GM23338 (cell line): ENCODE data around the gene SPAG7. TPM values are rescaled to one million over a fixed set of nuclear protein-coding genes. Genes with fewer than 3 reads are reported as not detected.

Experiments used
- ATAC-seq: fragments of 200-7000 bp; cut with Tn5 transposase; 3 replicates; pipeline ENCODE4 v1.9.1; 2020
- DNase-seq: peaks from one replicate; pipeline ENCODE4 v3.0.0-alpha.2; 2015; ENCODE audit warnings: low spot score
- H2AFZ ChIP-seq: fragments of 200-600 bp; sonication (generic); 2 replicates; pipeline ENCODE4 v1.8.0; 2016; ENCODE audit warnings: antibody characterized with exemption, mild to moderate bottlenecking, moderate library complexity
- H3F3A ChIP-seq: fragments of 200-600 bp; sonication (generic); replicated peaks from 2 replicates; pipeline ENCODE4 v1.8.0; 2017; ENCODE audit warnings: antibody characterized with exemption, mixed run types, low read depth
- H3K27ac ChIP-seq: fragments of 200-600 bp; sonication (generic); 2 replicates; pipeline ENCODE4 v1.6.1; 2016; ENCODE audit warnings: low read depth
- H3K27me3 ChIP-seq: fragments of 200-600 bp; sonication (generic); 2 replicates; pipeline ENCODE4 v1.8.0; 2016; ENCODE audit warnings: mild to moderate bottlenecking, mixed run types, moderate library complexity; ENCODE audit not compliant: insufficient read depth
- H3K36me3 ChIP-seq: fragments of 200-600 bp; sonication (generic); 2 replicates; pipeline ENCODE4 v1.8.0; 2016; ENCODE audit warnings: mild to moderate bottlenecking; ENCODE audit not compliant: insufficient read depth
- H3K4me1 ChIP-seq: fragments of 200-600 bp; sonication (generic); 2 replicates; pipeline ENCODE4 v1.8.0; 2016; ENCODE audit warnings: mild to moderate bottlenecking, moderate library complexity; ENCODE audit not compliant: insufficient read depth
- H3K4me2 ChIP-seq: fragments of 200-600 bp; sonication (generic); 2 replicates; pipeline ENCODE4 v1.7.1; 2017; ENCODE audit warnings: mixed run types
- H3K4me3 ChIP-seq: fragments of 200-600 bp; sonication (generic); 2 replicates; pipeline ENCODE4 v1.6.1; 2016; ENCODE audit warnings: mixed run types
- H3K79me2 ChIP-seq: fragments of 200-600 bp; sonication (generic); replicated peaks from 2 replicates; pipeline ENCODE4 v1.8.0; 2017; ENCODE audit warnings: mild to moderate bottlenecking; ENCODE audit not compliant: insufficient read depth
- H3K9me2 ChIP-seq: fragments of 200-600 bp; sonication (generic); 2 replicates; pipeline ENCODE4 v1.8.0; 2017; ENCODE audit not compliant: insufficient read depth
- H4K20me1 ChIP-seq: fragments of 200-600 bp; sonication (generic); replicated peaks from 2 replicates; pipeline ENCODE4 v1.8.0; 2017; ENCODE audit warnings: mild to moderate bottlenecking; ENCODE audit not compliant: insufficient read depth
- H3K27ac Mint-ChIP-seq: 2 replicates; pipeline ENCODE4 v1.8.0; 2020; ENCODE audit warnings: inconsistent platforms, mild to moderate bottlenecking, moderate library complexity, mixed read lengths
- H3K27me3 Mint-ChIP-seq: 3 replicates; pipeline ENCODE4 v1.8.0; 2022; ENCODE audit warnings: low read depth, mild to moderate bottlenecking, moderate library complexity, mixed read lengths, inconsistent platforms; ENCODE audit not compliant: insufficient read depth, poor library complexity
- H3K36me3 Mint-ChIP-seq: 3 replicates; pipeline ENCODE4 v1.8.0; 2021; ENCODE audit warnings: low read depth, mild to moderate bottlenecking, inconsistent platforms, moderate library complexity, mixed read lengths
- H3K4me1 Mint-ChIP-seq: 3 replicates; pipeline ENCODE4 v1.8.0; 2020; ENCODE audit warnings: mild to moderate bottlenecking, inconsistent platforms, mixed read lengths
- H3K4me3 Mint-ChIP-seq: 3 replicates; pipeline ENCODE4 v1.8.0; 2021; ENCODE audit warnings: moderate library complexity, mild to moderate bottlenecking, inconsistent platforms, mixed read lengths
- H3K9me3 Mint-ChIP-seq: 3 replicates; pipeline ENCODE4 v1.8.0; 2020; ENCODE audit warnings: moderate library complexity, mild to moderate bottlenecking, inconsistent platforms, mixed read lengths
- CREB1 ChIP-seq: fragments of 250-450 bp; sonication (Bioruptor Pico); IDR thresholded peaks from 2 replicates; pipeline ENCODE4 v1.5.0; 2020; ENCODE audit warnings: low read depth, mild to moderate bottlenecking, moderate library complexity
- JUNB ChIP-seq: IDR thresholded peaks from one replicate; pipeline ENCODE4 v1.6.1; 2016; ENCODE audit warnings: antibody characterized with exemption; ENCODE audit not compliant: unreplicated experiment
- POLR2AphosphoS5 ChIP-seq: IDR thresholded peaks from 2 replicates; pipeline ENCODE4 v1.6.1; 2016; ENCODE audit warnings: antibody characterized with exemption, low read depth
- ZNF331 ChIP-seq: fragments of 250-450 bp; sonication (Bioruptor Pico); IDR thresholded peaks from 2 replicates; pipeline ENCODE4 v1.5.0; 2020; ENCODE audit warnings: low read depth, mild to moderate bottlenecking, moderate library complexity
- polyA plus RNA-seq: library from polyadenylated mRNA; unstranded; fragments of >200 nt; fragmentation: Nextera tagmentation; extraction: Ambion mirVana; gene quantifications from 2 replicates; pipeline ENCODE4 v1.2.1, GENCODE V29; 2016
- total RNA-seq: library from RNA; depleted of rRNA; stranded (reverse); fragments of >200 nt; shearing (Covaris generic); gene quantifications from 2 replicates; pipeline ENCODE4 v1.2.3, GENCODE V29; 2014
- TF ChIP-seq, protein P1 (sequence below): fragments of 250-450 bp; sonication (Bioruptor Pico); IDR thresholded peaks from 2 replicates; pipeline ENCODE4 v1.5.0; 2020; ENCODE audit warnings: mild to moderate bottlenecking, moderate library complexity

The SPAG7 gene
- total and polyA plus RNA-seq, 2 experiments from 2014 or later: 77.9 to 226 TPM

DNA sequence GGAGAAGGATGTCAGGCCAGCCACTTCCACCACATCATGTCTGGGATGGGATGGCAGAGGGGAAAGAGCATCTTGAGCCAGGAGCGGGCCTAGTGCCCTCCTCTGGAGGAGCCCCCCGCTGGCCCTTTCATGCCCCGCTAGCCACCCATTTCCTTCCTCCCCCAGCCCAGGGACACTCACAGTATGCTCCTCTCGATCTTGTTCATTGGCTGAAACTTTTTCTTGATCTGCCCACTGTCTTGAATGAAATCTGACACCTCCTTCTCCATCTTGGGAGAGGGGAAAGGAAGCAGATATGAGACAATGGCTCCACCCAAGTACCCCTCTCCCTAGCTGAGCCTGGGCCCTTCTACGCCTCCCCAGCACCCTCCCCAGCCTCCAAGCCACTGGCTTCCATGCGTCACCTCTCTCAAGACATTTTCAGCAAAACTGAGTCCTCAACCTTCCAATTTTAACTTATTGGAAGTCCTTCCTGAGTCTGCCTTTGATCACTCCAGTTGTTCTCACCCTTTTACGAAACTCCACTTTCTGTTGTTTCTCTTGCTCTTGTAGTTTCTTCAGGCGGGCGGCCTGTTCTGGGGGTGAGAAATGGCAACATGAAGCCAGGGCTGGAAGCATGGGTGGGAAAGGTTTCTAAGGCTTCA is 7.2 kb downstream of the SPAG7 start:
- ATAC-seq (peak; percentile 54), DNase-seq (peak; percentile 55)
- H3K4me1 ChIP-seq: peaks cover 15% of the 10 kb centered on the region
- Mint-ChIP-seq H3K4me1 (peaks cover 20% of the 10 kb centered on the region), H3K36me3 (peaks cover 51% of the 10 kb centered on the region), H3K9me3 (peaks cover 12% of the 10 kb centered on the region), H3K27me3 (peaks cover 18% of the 10 kb centered on the region), H3K4me3 (no peak overlapping the region; the same call in 2 of the 3 replicates), H3K27ac (no peak overlapping the region)
- H3K27me3 ChIP-seq: no peaks in the 10 kb centered on the region
- TF ChIP-seq POLR2AphosphoS5 (no peak), JUNB (no peak)
- no peak overlapping the region for H3K4me3 ChIP-seq
- H2AFZ ChIP-seq: no peak overlapping the region
- peak overlapping the region; percentile 78; the same call in 1 of the 2 replicates for H3K27ac ChIP-seq
- no peaks in the 10 kb centered on the region for H3K9me2 ChIP-seq
- H3F3A ChIP-seq: no peaks in the 10 kb centered on the region; the same call in 1 of the 2 replicates
- no peaks in the 10 kb centered on the region; the same call in none of the 2 replicates for H4K20me1 ChIP-seq
- peak overlapping the region; percentile 65 for H3K4me2 ChIP-seq
- no peaks in the 10 kb centered on the region; the same call in 1 of the 2 replicates for H3K36me3 ChIP-seq
- H3K79me2 ChIP-seq: peaks cover 13% of the 10 kb centered on the region

DNA sequence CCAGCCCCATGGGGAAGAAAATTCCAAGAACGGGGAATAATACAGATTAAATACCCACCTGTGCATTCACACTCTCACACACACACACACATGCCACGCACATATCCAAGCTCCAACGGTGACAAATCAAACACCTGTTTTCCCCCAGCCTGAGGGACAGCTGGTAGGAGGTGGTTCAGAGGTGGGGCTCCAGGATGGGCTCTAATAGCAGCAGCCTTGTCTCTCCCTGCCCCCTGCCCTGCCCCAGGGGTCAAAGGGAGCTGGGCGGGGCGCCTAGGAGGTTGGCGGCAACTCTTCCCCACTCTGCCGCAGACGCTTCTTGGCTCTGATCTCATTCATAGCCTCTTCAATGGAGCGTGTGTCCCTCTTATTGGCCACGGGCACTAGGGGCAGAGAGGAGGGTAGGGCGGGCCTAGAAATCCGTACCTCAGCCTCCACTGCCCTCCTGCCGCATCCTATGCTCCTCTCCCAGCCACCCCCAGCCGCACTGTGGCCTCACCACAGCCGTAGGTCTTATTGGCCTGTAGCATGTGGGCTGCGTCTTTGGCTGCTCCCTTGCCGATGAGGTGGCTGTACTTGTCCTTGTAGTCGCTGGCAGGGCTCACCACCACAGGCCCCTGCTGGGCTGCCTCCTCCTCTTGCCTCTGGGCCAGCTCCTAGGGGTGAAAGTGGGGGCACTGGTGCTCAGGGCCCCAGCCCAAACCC is 8.2 kb downstream of the SPAG7 start:
- no peak overlapping the region for H3K4me3 Mint-ChIP-seq
- no peak; the same call in 2 of the 3 replicates for ATAC-seq
- peaks cover 14% of the 10 kb centered on the region for H3K27me3 Mint-ChIP-seq

More for the DNA sequence above, 8.2 kb downstream of the SPAG7 start:
- Histone ChIP-seq H3K4me2 (no peak overlapping the region), H3K4me1 (peaks cover 15% of the 10 kb centered on the region), H3F3A (no peaks in the 10 kb centered on the region), H4K20me1 (no peaks in the 10 kb centered on the region; the same call in none of the 2 replicates), H3K79me2 (peaks cover 4% of the 10 kb centered on the region), H3K36me3 (no peaks in the 10 kb centered on the region), H3K27ac (no peak overlapping the region), H3K27me3 (no peaks in the 10 kb centered on the region), H2AFZ (no peak overlapping the region), H3K9me2 (no peaks in the 10 kb centered on the region), H3K4me3 (no peak overlapping the region)
- peaks cover 6% of the 10 kb centered on the region; the same call in 2 of the 3 replicates for H3K9me3 Mint-ChIP-seq
- no peak for DNase-seq
- TF ChIP-seq, protein P1, sequence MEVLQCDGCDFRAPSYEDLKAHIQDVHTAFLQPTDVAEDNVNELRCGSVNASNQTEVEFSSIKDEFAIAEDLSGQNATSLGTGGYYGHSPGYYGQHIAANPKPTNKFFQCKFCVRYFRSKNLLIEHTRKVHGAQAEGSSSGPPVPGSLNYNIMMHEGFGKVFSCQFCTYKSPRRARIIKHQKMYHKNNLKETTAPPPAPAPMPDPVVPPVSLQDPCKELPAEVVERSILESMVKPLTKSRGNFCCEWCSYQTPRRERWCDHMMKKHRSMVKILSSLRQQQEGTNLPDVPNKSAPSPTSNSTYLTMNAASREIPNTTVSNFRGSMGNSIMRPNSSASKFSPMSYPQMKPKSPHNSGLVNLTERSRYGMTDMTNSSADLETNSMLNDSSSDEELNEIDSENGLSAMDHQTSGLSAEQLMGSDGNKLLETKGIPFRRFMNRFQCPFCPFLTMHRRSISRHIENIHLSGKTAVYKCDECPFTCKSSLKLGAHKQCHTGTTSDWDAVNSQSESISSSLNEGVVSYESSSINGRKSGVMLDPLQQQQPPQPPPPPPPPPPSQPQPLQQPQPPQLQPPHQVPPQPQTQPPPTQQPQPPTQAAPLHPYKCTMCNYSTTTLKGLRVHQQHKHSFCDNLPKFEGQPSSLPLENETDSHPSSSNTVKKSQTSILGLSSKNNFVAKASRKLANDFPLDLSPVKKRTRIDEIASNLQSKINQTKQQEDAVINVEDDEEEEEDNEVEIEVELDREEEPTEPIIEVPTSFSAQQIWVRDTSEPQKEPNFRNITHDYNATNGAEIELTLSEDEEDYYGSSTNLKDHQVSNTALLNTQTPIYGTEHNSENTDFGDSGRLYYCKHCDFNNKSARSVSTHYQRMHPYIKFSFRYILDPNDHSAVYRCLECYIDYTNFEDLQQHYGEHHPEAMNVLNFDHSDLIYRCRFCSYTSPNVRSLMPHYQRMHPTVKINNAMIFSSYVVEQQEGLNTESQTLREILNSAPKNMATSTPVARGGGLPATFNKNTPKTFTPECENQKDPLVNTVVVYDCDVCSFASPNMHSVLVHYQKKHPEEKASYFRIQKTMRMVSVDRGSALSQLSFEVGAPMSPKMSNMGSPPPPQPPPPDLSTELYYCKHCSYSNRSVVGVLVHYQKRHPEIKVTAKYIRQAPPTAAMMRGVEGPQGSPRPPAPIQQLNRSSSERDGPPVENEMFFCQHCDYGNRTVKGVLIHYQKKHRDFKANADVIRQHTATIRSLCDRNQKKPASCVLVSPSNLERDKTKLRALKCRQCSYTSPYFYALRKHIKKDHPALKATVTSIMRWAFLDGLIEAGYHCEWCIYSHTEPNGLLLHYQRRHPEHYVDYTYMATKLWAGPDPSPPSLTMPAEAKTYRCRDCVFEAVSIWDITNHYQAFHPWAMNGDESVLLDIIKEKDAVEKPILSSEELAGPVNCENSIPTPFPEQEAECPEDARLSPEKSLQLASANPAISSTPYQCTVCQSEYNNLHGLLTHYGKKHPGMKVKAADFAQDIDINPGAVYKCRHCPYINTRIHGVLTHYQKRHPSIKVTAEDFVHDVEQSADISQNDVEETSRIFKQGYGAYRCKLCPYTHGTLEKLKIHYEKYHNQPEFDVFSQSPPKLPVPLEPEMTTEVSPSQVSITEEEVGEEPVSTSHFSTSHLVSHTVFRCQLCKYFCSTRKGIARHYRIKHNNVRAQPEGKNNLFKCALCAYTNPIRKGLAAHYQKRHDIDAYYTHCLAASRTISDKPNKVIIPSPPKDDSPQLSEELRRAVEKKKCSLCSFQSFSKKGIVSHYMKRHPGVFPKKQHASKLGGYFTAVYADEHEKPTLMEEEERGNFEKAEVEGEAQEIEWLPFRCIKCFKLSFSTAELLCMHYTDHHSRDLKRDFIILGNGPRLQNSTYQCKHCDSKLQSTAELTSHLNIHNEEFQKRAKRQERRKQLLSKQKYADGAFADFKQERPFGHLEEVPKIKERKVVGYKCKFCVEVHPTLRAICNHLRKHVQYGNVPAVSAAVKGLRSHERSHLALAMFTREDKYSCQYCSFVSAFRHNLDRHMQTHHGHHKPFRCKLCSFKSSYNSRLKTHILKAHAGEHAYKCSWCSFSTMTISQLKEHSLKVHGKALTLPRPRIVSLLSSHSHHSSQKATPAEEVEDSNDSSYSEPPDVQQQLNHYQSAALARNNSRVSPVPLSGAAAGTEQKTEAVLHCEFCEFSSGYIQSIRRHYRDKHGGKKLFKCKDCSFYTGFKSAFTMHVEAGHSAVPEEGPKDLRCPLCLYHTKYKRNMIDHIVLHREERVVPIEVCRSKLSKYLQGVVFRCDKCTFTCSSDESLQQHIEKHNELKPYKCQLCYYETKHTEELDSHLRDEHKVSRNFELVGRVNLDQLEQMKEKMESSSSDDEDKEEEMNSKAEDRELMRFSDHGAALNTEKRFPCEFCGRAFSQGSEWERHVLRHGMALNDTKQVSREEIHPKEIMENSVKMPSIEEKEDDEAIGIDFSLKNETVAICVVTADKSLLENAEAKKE: no peak
- TF ChIP-seq CREB1 (CRISPR knock-in tag): no peak
- no peak for TF ChIP-seq ZNF331 (CRISPR knock-in tag)
- peaks cover 42% of the 10 kb centered on the region for H3K36me3 Mint-ChIP-seq
- no peak overlapping the region for H3K27ac Mint-ChIP-seq
- H3K4me1 Mint-ChIP-seq: peaks cover 20% of the 10 kb centered on the region
